Right hindlimb (tissue), 1 donor: ENCODE data around the gene KDM7A.
"Not testable (repeated sequence)": the region's sequence is repeated elsewhere in the genome, so short reads cannot be mapped to it uniquely, and the experiment has no call there.

ENCODE experiments used
- DNase-seq: peaks from one replicate; pipeline ENCODE4 v3.0.0-alpha.2; 2018

The KDM7A gene

DNA sequence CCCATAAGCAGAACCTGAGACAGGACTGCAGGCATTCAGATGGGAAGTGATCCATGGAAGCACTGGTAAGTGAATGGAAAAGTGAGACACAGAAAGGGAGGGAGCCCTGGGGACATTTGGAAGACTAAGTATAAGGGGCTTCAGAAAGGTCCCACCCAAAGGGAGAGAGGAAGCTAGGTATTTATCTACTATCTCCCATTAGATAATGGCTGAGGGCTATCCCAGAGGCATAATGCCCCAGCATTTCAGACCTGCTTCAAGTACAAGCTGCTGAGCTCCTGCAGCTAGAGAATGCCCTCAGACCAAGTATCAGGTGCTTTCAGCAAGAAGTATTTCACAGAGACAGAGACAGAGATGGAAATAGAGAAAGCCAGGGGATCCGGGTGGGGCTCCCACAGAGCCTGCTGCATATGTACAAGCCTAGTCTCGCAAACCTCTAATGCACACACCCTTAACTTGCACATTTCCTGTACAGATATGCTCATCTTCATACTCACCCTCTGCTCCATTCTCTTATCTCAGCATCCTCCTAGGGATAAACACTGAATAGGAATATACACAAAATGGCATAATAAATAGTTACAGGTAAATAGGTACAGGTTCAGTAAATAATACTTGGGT, 20.2 kb downstream of the KDM7A start:
- DNase-seq = no peak

DNA sequence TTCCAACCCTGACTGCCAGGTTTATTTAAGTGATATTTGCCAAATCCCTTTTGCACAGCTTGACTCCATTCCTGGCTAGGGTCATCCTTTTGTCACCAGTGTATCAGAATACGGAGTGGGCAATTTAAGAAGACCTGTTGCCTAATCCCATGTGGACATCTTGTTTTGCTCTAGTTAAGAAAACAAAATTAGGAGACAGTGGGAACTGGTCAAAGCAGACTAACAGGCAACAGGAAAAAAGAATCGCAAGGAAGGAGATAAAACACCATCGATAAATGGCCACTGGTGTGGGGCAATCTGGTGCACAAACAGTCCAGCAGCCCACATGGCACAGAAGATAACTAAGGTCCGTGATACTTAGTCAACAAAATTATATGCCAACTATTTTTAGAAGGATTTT, 21.4 kb downstream of the KDM7A start:
- DNase-seq = no peak

DNA sequence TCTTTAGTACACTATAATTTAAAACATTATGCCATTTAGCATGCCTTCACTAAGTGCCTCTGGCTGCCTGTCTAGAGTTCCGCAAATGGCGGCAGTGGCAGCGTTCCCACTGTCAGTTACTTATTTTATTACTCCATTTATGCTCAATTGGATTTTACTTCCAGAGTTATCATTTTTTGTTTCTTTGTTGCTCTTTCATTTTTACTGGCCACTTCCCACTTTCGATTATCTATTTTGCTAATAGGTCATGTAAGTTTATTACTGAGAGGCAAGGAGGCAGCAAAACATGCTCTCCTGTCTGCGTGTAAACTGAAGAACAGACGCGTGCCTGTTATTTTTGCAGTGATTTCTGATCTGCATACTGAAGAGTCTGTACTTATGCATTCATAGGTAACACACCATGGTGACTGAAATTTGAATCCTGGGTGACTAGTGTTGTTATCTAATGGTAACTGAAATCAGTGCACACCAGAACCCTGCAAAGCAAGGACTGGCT, 23.1 kb downstream of the KDM7A start:
- no peak for DNase-seq

DNA sequence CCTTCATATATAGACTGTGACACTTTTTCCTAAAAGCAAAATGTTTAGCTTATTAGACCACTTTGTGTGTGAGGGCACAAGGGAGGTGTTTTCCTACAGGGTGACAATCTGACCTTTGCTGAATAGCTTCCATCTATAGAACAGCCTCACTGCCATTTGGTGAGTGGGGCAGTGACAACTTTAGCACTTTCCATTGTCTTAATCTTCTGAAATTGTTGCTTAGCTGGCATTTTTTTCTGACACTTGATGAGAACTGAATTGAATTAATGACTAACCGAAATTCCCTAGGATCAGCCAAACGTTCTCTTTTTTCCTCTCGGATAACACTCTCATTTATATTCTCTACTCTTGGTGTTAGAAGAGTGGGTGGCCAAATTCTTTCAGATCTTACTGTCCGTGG, 30.2 kb downstream of the KDM7A start:
- DNase-seq = no peak

DNA sequence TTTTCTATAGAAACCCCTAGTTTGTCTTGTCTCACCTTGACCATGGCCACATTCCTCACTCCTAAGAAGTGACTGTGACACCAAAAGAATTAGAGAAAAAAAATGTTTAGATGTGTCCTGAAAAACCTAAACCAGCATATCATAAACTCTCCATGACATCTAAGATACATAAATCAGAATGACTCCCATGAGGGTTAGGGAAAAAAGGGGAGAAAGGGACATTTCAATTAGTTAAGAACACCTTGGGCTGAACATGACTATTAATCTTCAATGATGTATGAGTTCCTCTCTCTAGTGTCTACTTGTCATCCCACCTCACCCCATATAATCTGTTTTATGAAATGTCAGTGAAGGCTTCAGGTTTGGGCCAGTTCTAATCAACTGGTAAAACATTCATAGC, 31.1 kb downstream of the KDM7A start:
- no peak for DNase-seq

DNA sequence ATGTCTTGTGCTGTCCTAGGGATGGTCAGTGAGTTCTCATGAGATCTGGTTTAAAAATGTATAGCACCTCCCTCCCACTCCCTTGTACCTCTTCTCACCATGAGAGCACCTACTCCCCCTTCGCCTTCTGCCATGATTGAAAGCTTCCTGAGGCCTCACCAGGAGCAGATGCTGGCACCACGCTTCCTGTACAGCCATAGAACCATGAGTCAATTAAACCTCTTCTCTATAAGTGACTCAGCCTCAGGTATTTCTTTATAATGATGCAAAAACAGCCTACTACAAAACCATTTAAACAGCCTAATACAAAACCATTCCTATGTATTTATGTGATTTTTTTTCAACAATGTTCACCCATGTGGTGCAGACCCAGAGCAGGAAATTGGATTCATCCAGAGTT, 32.0 kb downstream of the KDM7A start:
- DNase-seq = no peak

DNA sequence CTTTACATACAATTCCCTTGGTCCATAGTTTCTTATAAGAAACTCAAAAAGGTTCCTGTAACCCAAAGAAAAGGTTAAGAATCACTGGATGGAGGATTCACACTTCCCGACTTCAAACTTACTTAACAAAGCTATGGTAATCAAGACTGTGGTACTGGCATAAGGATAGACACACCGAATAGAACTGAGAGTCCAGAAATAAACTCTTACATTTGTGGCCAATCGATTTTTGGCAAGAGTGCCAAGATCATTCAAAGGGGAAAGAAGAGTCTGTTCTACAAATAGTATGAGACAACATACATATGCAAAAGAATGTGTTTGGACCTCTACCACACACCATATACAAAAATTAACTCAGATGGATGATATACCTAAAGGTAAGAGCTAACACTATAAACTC, 32.8 kb downstream of the KDM7A start:
- no peak for DNase-seq

DNA sequence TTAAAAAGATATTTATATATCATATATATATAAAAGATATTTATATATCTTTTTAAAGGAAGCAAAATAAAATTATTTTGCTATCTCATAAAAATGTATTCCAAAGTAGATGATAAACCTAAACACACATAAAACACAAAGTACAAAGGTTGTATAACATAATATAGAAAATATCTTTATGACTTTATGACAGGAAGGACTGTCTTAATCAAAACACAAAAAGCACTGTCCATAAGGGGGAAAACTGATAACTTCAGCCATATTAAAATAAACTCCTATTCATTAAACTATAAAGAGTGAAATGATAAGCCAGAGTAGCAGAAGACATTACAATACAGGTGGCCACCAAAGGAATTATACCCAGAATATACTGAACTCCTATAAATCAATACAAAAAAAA, 34.8 kb downstream of the KDM7A start:
- DNase-seq = no peak

DNA sequence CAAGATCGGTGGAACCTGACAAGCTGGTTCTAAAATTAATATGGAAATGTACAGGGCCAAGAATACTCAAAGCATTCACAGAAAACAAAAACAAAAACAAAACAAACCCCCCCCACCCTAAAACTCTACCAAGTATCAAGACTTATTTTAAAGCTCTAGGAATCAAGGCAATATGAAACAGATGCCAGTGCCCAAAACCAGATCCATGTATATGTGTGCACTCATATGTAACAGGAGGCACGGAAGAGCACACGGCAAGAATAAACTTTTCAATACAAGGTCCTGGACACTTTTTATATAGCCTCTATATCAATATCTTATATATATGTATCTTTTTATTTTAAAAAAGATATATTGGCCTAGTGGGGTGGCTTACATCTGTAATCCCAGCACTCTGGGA, 35.5 kb downstream of the KDM7A start:
- no peak for DNase-seq

DNA sequence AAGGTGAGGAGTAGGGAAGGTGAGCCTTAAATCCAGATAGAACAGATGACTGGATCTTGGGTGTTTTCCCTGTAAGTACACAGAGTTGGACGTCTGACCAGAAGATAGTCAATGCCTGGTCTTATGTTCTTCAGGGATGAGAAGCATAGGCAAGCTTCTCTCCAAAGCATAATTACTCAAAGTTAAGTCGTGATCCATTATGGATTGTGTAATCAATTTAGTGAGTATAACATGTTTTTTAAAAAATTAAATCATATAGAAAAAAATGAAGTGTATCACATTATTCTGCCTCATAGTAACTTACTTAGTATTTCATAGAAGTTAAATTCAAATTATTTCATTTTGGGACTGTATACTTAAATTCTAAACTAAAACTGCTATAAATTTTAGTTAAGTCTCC, 39.7 kb downstream of the KDM7A start:
- no peak for DNase-seq

DNA sequence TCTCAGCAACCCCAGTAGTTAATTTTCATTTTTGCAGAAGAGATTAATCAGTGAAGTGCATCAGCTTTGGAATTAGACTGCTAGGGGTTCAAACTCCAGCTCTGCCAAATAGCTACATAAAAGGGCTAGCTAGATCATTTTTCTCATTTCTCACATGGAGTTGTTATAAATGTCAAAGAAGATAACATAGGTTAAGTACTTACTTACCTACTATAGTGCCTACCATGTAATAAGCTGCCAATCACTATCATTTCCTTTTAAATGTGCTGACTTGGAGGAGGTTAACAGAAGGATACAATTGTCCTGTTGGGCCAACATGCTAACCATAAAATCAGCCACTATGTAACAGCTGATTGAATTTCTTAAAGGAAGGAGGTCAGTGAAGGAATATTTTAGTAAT, 40.7 kb downstream of the KDM7A start:
- no peak for DNase-seq

DNA sequence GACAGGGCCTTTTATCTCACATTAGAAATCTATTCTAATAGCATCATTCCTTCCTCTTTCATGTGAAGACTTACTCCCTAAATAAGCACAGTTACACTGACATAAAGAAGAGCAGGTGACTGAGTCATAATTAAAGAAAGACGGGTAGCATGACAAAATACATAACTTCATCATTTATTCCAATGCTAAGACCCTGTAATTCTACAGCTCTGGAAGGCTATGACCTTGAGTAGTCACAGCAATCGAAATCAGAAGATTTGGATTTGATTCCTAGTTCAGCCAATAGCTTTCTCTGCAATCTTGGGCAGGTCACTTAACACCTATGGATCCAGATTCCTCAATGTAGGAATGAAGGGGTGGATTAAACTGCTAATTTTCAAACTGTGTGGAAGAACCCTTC, 42.7 kb downstream of the KDM7A start:
- no peak for DNase-seq

DNA sequence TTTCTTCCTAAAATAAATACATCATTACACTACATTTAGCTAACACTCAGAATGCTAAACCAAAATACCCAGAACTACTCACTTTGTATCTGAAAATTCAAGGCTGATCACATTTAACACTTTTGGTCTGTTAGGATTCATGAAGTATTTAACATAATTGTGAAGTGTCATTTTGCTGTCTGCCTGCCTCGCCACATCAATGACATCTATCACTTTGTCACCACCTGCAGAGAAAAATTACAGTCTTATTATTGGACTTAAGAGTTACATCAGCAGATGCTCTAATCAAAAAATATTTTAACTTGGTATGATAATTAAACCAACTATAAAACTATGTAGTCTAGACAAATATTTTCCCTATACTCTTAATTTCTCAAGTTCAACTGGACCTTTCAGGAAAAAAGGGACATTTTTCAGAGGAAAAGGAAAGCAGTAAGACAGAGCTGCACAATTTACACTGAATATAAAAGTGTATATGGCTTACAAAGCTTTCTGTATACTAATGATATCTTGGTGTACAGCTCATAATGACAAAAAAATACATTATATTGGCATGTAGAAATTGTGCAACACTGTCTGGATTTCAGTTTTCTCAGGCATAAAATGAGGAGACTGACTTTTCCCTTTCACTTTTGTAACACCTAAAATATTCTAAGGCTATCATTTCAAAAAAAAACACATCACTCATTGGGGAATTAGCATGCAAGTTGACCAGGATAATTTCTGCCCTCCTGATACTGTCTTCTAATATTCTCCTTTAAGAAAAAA, 49.2 kb downstream of the KDM7A start:
- DNase-seq = no peak

DNA sequence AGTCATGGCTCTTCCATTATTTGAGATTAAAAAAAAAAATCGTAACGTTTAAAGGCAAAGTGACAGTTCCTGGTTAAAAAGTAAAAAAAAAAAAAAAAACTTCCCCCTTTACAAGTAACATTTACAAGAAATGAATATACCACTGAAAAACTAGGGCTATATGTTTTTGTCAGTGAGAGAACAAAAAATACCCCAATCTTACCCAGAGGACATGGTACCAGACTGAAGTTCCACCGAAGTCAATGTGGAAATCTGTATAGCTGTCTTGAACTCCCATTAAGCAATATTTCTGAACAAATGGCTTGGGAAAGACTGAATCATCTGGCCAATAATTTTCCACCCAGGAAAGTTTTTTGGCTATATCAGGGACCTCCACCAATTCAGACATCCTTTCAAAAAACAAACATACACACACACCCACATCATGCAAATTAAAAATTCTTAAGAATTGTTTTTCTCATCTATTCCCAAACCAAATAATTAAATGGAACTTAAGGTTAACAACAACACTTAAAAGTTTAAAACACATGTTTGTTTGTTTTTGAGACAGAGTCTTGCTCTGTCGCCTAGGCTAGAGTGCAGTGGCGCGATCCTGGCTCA, 50.2 kb downstream of the KDM7A start:
- DNase-seq = no peak

DNA sequence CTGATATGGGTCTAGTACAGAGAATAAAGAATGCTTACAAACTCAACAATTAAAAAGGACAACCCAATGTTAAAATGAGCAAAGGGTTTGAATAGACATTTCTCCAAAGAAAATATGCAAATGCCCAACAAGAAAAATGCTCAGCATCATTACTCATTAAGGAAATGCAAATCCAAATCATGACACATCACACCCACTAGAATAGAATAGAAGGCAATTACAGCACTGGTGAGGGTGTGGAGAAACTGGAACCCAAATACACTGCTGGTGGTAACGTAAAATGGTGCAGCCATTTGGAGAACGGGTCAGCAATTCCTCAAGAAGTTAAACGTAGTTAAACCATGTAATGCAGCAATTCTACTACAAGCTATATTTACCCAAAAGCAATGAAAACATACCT, 53.8 kb downstream of the KDM7A start:
- no peak for DNase-seq

DNA sequence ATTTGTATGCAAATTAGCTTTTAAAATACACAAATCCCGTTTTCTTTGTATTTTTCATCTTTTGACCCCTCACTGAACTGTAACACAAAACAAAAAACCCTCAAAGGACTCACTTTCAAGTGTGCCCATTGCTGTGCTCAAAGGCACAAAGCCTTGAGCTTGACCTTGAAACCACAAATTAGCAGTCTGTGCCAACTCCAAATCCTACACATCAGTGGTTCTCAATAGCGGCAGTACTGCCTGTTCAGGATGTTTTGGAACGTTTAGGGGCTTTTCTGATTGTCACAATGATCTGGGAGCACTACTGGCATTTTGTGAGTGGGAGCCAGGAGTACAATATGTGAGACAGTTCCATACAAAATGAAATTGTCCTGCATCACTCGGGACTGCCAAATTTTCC, 55.5 kb downstream of the KDM7A start:
- DNase-seq = no peak

DNA sequence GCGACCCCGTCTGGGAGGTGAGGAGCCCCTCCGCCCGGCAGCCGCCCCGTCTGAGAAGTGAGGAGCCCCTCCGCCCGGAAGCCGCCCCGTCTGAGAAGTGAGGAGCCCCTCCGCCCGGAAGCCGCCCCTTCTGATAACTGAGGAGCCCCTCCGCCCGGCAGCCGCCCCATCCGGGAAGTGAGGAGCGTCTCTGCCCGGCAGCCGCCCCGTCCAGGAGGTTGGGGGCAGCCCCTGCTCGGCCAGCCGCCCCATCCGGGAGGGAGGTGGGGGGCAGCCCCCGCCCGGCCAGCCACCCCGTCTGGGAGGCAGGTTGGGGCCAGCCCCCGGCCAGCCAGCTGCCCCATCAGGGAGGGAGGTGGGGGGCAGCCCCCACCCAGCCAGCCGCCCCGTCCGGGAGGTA, 62.0 kb downstream of the KDM7A start:
- DNase-seq = not testable (repeated sequence)

DNA sequence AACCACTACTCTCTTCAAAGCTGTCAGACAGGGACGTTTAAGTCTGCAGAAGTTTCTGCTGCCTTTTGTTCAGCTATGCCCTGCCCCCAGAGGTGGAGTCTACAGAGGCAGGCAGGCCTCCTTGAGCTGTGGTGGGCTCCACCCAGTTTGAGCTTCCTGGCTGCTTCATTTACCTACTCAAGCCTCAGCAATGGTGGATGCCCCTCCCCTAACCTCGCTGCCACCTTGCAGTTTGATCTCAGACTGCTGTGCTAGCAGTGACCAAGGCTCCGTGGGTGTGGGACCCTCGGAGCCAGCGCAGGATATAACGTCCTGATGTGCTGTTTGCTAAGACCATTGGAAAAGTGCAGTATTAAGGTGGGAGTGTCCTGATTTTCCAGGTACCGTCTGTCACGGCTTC, 68.0 kb downstream of the KDM7A start:
- DNase-seq = not testable (repeated sequence)

DNA sequence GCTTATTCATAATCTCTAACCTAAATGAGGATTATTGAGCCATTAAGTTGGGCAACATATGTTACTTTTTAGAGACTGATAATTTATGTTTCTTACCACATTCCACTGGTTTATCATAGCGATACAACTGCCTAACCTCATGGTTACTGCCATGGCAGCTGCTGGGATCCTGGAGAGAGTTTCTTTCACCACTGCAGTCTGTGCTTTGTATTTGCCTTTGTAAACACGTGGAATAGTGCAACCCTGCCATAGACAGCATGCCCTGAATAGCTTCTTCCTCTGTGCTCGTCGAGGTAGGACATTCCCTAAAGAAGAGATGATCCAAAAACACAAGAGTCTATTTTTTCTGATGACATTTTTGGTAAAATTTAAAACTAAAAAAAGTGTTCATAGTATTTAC, 80.3 kb downstream of the KDM7A start:
- DNase-seq = no peak

DNA sequence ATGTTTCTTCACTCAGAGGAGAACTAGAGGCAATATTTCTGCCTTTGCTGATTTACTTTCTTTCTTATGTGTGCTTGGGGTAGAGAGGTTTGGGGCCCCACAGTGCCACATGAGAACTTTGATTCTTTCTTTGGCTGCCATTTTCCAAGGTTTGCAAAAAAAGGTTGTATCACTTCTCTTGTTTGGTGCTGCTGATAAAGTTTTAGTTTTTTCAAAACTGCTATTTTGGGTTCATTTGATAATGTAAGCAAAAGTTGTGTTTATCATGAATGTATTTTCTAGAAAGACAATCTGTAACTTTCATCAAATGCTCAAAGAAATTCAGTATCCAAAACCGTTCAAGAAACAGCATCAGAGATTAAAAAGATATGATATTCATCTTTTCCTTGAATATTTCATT, 83.4 kb downstream of the KDM7A start:
- DNase-seq = no peak

DNA sequence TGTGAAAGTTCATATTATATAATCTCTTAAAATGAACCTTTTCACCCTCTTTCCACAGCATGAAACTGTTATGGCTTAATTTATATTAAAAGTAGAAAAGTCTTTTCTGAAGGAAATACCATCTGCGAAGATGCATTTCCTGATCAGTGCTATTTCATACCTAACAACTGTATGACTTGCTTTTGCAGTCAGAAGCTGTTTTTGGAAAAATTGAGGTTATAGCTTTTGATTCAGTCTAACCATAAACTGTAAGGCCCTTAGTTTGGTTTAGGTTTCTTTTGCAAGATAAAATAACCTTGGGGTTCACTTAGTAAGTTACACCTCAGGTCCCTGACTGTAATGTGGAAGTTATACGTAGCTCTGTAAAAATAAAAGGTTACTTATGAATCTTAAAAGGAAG, 91.3 kb downstream of the KDM7A start:
- DNase-seq = no peak

DNA sequence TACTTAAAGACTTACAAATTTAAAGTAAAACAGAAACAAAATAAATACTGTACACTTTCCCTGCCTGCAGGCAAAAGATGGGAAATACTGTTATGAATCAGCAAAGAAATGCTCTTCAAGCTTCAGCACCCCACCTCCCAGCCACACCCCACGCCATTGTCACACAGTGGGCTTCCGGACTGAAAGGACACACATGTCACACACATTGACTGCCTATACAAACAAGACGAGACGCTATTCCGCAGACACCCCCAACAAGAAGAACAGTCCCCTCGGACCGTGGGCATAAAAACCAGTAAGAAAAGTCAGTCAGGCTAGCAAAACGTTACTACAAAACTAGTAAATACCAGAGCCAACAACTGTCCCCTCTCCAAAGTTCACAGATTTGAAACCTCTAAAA, 91.8 kb downstream of the KDM7A start:
- DNase-seq = no peak

DNA sequence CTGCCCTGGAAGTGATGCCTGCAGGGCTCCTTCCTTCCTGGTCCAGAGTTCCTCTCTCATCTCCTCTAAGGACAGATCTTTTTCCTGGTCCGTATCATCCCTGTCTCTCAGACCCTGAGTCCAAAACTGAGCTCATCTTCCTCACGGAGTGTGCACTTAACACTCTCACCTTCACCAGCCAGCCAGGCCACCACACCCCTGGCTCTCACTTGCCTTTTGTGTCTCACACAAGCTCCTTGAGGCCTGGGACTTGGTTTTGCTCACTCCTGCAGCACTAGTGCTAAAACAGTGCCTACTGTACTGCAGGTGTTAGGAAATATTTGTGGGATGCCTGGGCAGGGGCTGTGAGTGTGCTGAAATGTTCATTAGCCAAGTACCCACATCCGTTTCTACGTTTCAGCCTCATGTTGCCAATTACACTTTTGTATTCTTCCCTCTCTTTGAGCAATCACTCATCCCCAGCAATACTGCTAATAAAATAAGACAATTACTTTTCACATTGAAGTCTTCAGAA, 92.6 kb downstream of the KDM7A start:
- no peak for DNase-seq

DNA sequence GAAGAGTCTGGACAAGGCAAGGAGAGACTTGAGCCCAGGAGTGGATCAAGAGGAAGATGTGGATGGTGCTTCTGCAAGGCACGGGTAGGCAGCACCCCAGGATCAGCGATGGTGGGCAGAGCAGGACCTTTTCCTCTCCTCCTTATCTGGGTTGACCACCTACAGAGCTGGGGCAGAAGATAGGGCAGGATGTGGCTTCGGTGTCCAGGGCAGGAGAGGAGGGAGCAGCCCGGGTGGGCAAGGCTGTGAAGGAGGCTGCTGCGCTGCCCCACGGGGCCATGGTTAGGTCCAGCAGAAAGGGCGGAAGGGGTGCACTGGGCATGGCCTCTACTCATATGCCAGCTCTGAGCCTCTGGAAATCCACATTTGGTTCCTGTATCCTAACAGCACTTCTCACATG, 94.0 kb downstream of the KDM7A start:
- no peak for DNase-seq
